SK-N-SH (cell line): ENCODE data around the gene DFFB. TPM values are rescaled to one million over a fixed set of nuclear protein-coding genes. Genes with fewer than 3 reads are reported as not detected.

Experiments
- CTCF ChIA-PET: fragments of 300-600, 350-600 bp; formaldehyde crosslinking; extraction: SDS; loops from one replicate; lab custom pipeline; 2021; lab: Yijun Ruan, JAX
- POLR2A ChIA-PET: fragments of 350-600 bp; sonication (Branson Sonifier 250); formaldehyde crosslinking; extraction: SDS; loops from one replicate; lab custom pipeline; 2020; ENCODE audit warnings: antibody characterized with exemption, inconsistent platforms; lab: Yijun Ruan, JAX
- DNase-seq: peaks from one replicate; pipeline ENCODE4 v3.0.0; 2012
- H2AFZ ChIP-seq: fragments of 200-600 bp; sonication (generic); 2 replicates; pipeline ENCODE4 v1.8.1; 2016; ENCODE audit warnings: antibody characterized with exemption, mild to moderate bottlenecking, low read depth
- H3F3A ChIP-seq: fragments of 200-600 bp; sonication (generic); replicated peaks from 2 replicates; pipeline ENCODE3; 2016; ENCODE audit warnings: antibody characterized with exemption, mild to moderate bottlenecking; ENCODE audit not compliant: insufficient read depth
- H3K27ac ChIP-seq, 2 experiments: fragments of 200-500 bp in 1 of 2; fragments of 200-600 bp in 1 of 2; sonication (Bioruptor generic) in 1 of 2; sonication (generic), shearing (Covaris generic) in 1 of 2; 2 replicates each; pipeline versions ENCODE4 v1.5.1 to v1.6.1; 2014 to 2016; ENCODE audit warnings: low read depth in 2 of 2, inconsistent platforms in 1 of 2, low read length in 1 of 2, mild to moderate bottlenecking in 1 of 2, mixed read lengths in 1 of 2
- H3K27me3 ChIP-seq: fragments of 200-600 bp; sonication (generic), shearing (Covaris generic); 2 replicates; pipeline ENCODE4 v1.6.1; 2016; ENCODE audit warnings: mixed run types; ENCODE audit not compliant: insufficient read depth
- H3K36me3 ChIP-seq, 2 experiments: fragments of 200-500 bp in 1 of 2; fragments of 200-600 bp in 1 of 2; sonication (Bioruptor generic) in 1 of 2; sonication (generic) in 1 of 2; replicated peaks in 1 of 2; 2 replicates each; pipeline versions ENCODE3 to v1.5.1; 2014 to 2016; ENCODE audit warnings: low read length in 1 of 2, mild to moderate bottlenecking in 1 of 2; ENCODE audit not compliant: insufficient read depth in 2 of 2, control insufficient read depth in 1 of 2
- H3K4me1 ChIP-seq, 2 experiments: fragments of 200-500 bp in 1 of 2; fragments of 200-600 bp in 1 of 2; sonication (Bioruptor generic) in 1 of 2; sonication (generic), shearing (Covaris generic) in 1 of 2; 2 replicates each; pipeline versions ENCODE4 v1.5.1 to v1.6.1; 2014 to 2016; ENCODE audit warnings: low read depth in 1 of 2, low read length in 1 of 2, mixed run types in 1 of 2; ENCODE audit not compliant: insufficient read depth in 2 of 2, control insufficient read depth in 1 of 2
- H3K4me2 ChIP-seq: fragments of 200-600 bp; sonication (generic), shearing (Covaris generic); 2 replicates; pipeline ENCODE4 v1.6.1; 2017; ENCODE audit warnings: mixed run types
- H3K4me3 ChIP-seq, 2 experiments: fragments of 200-500 bp in 1 of 2; fragments of 200-600 bp in 1 of 2; sonication (Bioruptor generic) in 1 of 2; sonication (generic), shearing (Covaris generic) in 1 of 2; 2 replicates each; pipeline versions ENCODE4 v1.5.1 to v1.8.1; 2014 to 2016; ENCODE audit warnings: low read depth in 2 of 2, inconsistent platforms in 1 of 2, low read length in 1 of 2, mild to moderate bottlenecking in 1 of 2, mixed read lengths in 1 of 2, moderate library complexity in 1 of 2
- H3K79me2 ChIP-seq: fragments of 200-600 bp; sonication (generic); 2 replicates; pipeline ENCODE4 v1.8.1; 2017; ENCODE audit warnings: mild to moderate bottlenecking; ENCODE audit not compliant: insufficient read depth
- H3K9ac ChIP-seq: fragments of 200-600 bp; sonication (generic); 2 replicates; pipeline ENCODE4 v1.6.1; 2017; ENCODE audit warnings: mixed run types
- H3K9me2 ChIP-seq: fragments of 200-600 bp; sonication (generic); 2 replicates; pipeline ENCODE4 v1.6.1; 2017; ENCODE audit warnings: mixed run types
- H3K9me3 ChIP-seq: fragments of 200-600 bp; sonication (generic); 2 replicates; pipeline ENCODE4 v1.6.1; 2017; ENCODE audit warnings: mixed run types, mild to moderate bottlenecking, moderate library complexity
- H4K20me1 ChIP-seq: fragments of 200-600 bp; sonication (generic); 2 replicates; pipeline ENCODE4 v1.6.1; 2017; ENCODE audit warnings: mild to moderate bottlenecking, mixed run types; ENCODE audit not compliant: insufficient read depth
- CHD2 ChIP-seq: fragments of 150-350 bp; IDR thresholded peaks from 2 replicates; pipeline ENCODE4 v1.6.1; 2018; ENCODE audit warnings: low read length; ENCODE audit not compliant: partially characterized antibody
- FOXM1 ChIP-seq: IDR thresholded peaks from 2 replicates; pipeline ENCODE4 v1.4.0; 2012; ENCODE audit warnings: low read depth, mild to moderate bottlenecking
- GABPA ChIP-seq: IDR thresholded peaks from 2 replicates; pipeline ENCODE4 v1.4.0; 2012; ENCODE audit warnings: low read depth, mild to moderate bottlenecking
- JUND ChIP-seq: IDR thresholded peaks from 2 replicates; pipeline ENCODE4 v1.4.0; 2012
- NFIC ChIP-seq: IDR thresholded peaks from 2 replicates; pipeline ENCODE4 v1.4.0; 2012; ENCODE audit warnings: borderline replicate concordance
- NRF1 ChIP-seq: IDR thresholded peaks from 2 replicates; pipeline ENCODE4 v1.6.1; 2012; ENCODE audit warnings: low read depth, mild to moderate bottlenecking, low read length
- RAD21 ChIP-seq: IDR thresholded peaks from 2 replicates; pipeline ENCODE4 v1.6.1; 2012; ENCODE audit warnings: mild to moderate bottlenecking, low read length
- RCOR1 ChIP-seq: fragments of 150-350 bp; IDR thresholded peaks from 2 replicates; pipeline ENCODE4 v1.6.1; 2017; ENCODE audit warnings: antibody characterized with exemption, low read length
- RFX5 ChIP-seq: IDR thresholded peaks from 2 replicates; pipeline ENCODE4 v1.6.1; 2012; ENCODE audit warnings: mild to moderate bottlenecking, improper control_type of control experiment, low read length
- RXRA ChIP-seq: IDR thresholded peaks from 2 replicates; pipeline ENCODE4 v1.4.0; 2012; ENCODE audit warnings: low read depth, mild to moderate bottlenecking, borderline replicate concordance
- SMC3 ChIP-seq: IDR thresholded peaks from 2 replicates; pipeline ENCODE4 v1.6.1; 2012; ENCODE audit warnings: low read depth, low read length, improper control_type of control experiment
- TAF1 ChIP-seq: IDR thresholded peaks from 2 replicates; pipeline ENCODE4 v1.6.1; 2012; ENCODE audit warnings: low read depth, mild to moderate bottlenecking, low read length, moderate library complexity, borderline replicate concordance
- TCF12 ChIP-seq: IDR thresholded peaks from 2 replicates; pipeline ENCODE4 v1.4.0; 2012
- TEAD4 ChIP-seq: IDR thresholded peaks from 2 replicates; pipeline ENCODE4 v1.4.0; 2012; ENCODE audit warnings: mild to moderate bottlenecking, borderline replicate concordance; ENCODE audit not compliant: insufficient read depth
- WGBS: methylation state at CpG from one replicate; pipeline ENCODE4 v1.1.6; 2017; ENCODE audit warnings: low lambda C conversion rate; 5-methylcytosine and 5-hydroxymethylcytosine counted together
- polyA plus RNA-seq, 3 experiments: library from polyadenylated mRNA; depleted of rRNA; stranded (reverse); fragments of >200 nt; gene quantifications; 2 replicates each; pipeline ENCODE4 v1.2.3, GENCODE V29; 2012
- TF ChIP-seq, protein P1 (sequence below): fragments of 150-350 bp; IDR thresholded peaks from 2 replicates; pipeline ENCODE4 v1.6.1; 2016; ENCODE audit warnings: mild to moderate bottlenecking, low read depth, low read length
- TF ChIP-seq, protein P2 (sequence below): IDR thresholded peaks from 2 replicates; pipeline ENCODE4 v1.4.0; 2012; ENCODE audit warnings: low read depth, borderline replicate concordance
- TF ChIP-seq, protein P3 (sequence below): IDR thresholded peaks from 2 replicates; pipeline ENCODE4 v1.4.0; 2012; ENCODE audit warnings: low read depth, borderline replicate concordance

DFFB gene
- polyA plus RNA-seq, 1 of the 3 experiments (the other 2 are of a cell fraction) = 8.2 TPM

DNA sequence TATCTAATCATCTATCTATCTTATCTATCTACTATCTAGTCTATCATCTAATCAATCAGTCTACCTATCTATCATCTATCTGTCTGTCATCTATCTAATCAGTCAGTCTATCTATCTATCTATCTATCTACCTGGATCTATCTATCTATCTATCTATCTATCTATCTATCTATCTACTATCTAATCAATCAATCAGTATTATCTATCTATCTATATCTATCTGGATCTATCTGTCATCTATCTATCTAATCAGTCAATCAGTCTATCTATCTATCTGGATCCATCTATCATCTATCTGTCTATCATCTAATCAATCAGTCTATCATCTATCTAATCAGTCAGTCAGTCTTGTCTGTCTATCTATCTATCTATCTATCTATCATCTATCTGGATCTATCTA is 69.7 kb downstream of the DFFB start:
- POLR2A ChIA-PET = no interaction called here
- H3K4me3 ChIP-seq = no peak overlapping the region
- no peaks in the 10 kb centered on the region for H3F3A ChIP-seq
- H4K20me1 ChIP-seq = no peaks in the 10 kb centered on the region
- TF ChIP-seq RXRA (no peak), JUND (no peak), RCOR1 (no peak)
- TF ChIP-seq, all 33 proteins: peak for 0
- Histone ChIP-seq H3K79me2 (no peaks in the 10 kb centered on the region), H2AFZ (no peak overlapping the region), H3K4me1 (no peaks in the 10 kb centered on the region), H3K36me3 (no peaks in the 10 kb centered on the region), H3K27ac (no peak overlapping the region), H3K4me2 (no peak overlapping the region), H3K9ac (no peak overlapping the region), H3K27me3 (no peaks in the 10 kb centered on the region), H3K9me3 (no peaks in the 10 kb centered on the region), H3K9me2 (no peaks in the 10 kb centered on the region)
- no peak for DNase-seq
- CTCF ChIA-PET = no interaction called here

DNA sequence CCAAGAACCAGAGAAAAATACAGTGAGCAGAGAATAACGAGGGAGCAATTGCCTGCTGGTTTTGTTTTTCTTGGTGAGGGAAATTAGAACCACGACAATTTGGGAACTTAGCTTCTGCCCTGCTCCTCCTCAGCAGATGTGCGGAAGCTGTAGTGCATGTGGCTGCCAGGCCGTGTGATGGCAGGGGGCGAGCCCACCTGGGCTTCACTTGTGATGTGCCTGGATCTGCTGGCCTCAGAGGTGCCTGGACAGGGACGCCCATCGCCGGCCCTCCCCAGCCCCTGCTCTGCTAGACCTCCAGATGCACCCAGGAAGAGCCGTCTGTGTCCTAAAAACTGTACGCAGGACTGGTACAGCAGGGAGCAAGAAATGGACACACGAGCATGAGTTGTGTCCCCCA is 71.3 kb downstream of the DFFB start:
- CTCF ChIA-PET = interaction anchor here (1.8 kb wide), 1 partner anchor 17 kb away, joined by 3 read pairs; no protein-coding TSS in a partner anchor

DNA sequence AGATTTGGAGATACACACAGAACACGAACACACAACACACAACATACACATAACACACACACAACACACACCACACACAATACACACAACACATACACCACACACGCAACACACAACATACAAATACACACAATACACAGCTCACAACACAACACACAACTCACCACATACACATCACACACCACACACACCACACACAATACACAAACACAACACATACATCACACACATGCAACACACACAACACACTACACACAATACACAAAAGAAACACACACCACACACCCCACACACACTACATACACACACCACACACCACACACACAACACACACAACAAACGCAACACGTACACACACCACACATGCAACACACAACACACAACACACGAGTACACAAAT is 71.8 kb downstream of the DFFB start:
- no peak for DNase-seq
- Histone ChIP-seq H3K4me2 (no peak overlapping the region), H3K27ac (no peak overlapping the region), H3K36me3 (no peaks in the 10 kb centered on the region), H3K79me2 (no peaks in the 10 kb centered on the region), H4K20me1 (no peaks in the 10 kb centered on the region), H2AFZ (no peak overlapping the region), H3K9ac (no peak overlapping the region), H3K4me1 (no peaks in the 10 kb centered on the region), H3K9me2 (no peaks in the 10 kb centered on the region)
- ChIA-PET CTCF (no interaction called here), POLR2A (no interaction called here)
- no peak for TF ChIP-seq RFX5
- no peak for TF ChIP-seq TEAD4
- TF ChIP-seq, protein P1, sequence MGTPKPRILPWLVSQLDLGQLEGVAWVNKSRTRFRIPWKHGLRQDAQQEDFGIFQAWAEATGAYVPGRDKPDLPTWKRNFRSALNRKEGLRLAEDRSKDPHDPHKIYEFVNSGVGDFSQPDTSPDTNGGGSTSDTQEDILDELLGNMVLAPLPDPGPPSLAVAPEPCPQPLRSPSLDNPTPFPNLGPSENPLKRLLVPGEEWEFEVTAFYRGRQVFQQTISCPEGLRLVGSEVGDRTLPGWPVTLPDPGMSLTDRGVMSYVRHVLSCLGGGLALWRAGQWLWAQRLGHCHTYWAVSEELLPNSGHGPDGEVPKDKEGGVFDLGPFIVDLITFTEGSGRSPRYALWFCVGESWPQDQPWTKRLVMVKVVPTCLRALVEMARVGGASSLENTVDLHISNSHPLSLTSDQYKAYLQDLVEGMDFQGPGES = no peak
- TF ChIP-seq, protein P2, sequence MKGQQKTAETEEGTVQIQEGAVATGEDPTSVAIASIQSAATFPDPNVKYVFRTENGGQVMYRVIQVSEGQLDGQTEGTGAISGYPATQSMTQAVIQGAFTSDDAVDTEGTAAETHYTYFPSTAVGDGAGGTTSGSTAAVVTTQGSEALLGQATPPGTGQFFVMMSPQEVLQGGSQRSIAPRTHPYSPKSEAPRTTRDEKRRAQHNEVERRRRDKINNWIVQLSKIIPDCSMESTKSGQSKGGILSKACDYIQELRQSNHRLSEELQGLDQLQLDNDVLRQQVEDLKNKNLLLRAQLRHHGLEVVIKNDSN = no peak
- TF ChIP-seq NRF1 = no peak
- TF ChIP-seq NFIC = no peak
- TF ChIP-seq RCOR1 = no peak
- TF ChIP-seq, protein P3, sequence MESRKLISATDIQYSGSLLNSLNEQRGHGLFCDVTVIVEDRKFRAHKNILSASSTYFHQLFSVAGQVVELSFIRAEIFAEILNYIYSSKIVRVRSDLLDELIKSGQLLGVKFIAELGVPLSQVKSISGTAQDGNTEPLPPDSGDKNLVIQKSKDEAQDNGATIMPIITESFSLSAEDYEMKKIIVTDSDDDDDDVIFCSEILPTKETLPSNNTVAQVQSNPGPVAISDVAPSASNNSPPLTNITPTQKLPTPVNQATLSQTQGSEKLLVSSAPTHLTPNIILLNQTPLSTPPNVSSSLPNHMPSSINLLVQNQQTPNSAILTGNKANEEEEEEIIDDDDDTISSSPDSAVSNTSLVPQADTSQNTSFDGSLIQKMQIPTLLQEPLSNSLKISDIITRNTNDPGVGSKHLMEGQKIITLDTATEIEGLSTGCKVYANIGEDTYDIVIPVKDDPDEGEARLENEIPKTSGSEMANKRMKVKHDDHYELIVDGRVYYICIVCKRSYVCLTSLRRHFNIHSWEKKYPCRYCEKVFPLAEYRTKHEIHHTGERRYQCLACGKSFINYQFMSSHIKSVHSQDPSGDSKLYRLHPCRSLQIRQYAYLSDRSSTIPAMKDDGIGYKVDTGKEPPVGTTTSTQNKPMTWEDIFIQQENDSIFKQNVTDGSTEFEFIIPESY = no peak
- no peak for TF ChIP-seq SMC3
- no peak for TF ChIP-seq GABPA
- no peak for TF ChIP-seq CHD2
- TF ChIP-seq, all 33 proteins: peak for 0
- no peak overlapping the region for H3K4me3 ChIP-seq
- H3K9me3 ChIP-seq = no peaks in the 10 kb centered on the region
- no peaks in the 10 kb centered on the region for H3F3A ChIP-seq
- WGBS = 52% methylated on average over 5 of the region's 5 CpGs
- H3K27me3 ChIP-seq = no peaks in the 10 kb centered on the region

More for the DNA sequence above, 71.3 kb downstream of the DFFB start:
- no peaks in the 10 kb centered on the region for H4K20me1 ChIP-seq
- no peak overlapping the region for H3K4me3 ChIP-seq
- H3K27ac ChIP-seq = no peak overlapping the region
- no peaks in the 10 kb centered on the region for H3K27me3 ChIP-seq
- no peaks in the 10 kb centered on the region for H3K79me2 ChIP-seq
- H3K36me3 ChIP-seq = no peaks in the 10 kb centered on the region
- 48% methylated on average over 7 of the region's 11 CpGs for WGBS
- H3F3A ChIP-seq = no peaks in the 10 kb centered on the region
- no peaks in the 10 kb centered on the region for H3K9me3 ChIP-seq
- no peak overlapping the region for H3K4me2 ChIP-seq
- no peak for DNase-seq
- no peak for TF ChIP-seq TCF12
- no peak for TF ChIP-seq RAD21
- TF ChIP-seq RFX5 = no peak
- TF ChIP-seq, protein P2 = no peak
- TF ChIP-seq FOXM1 = no peak
- no peak for TF ChIP-seq TAF1
- TF ChIP-seq CHD2 = no peak
- POLR2A ChIA-PET = no interaction called here
- no peaks in the 10 kb centered on the region for H3K4me1 ChIP-seq
- no peaks in the 10 kb centered on the region for H3K9me2 ChIP-seq
- no peak overlapping the region for H2AFZ ChIP-seq
- no peak overlapping the region for H3K9ac ChIP-seq
